Measurements from ENCODE around the gene MYO1G.

- no peak for TF ChIP-seq GABPA (IDR thresholded peaks at IDR 0.05 in 1 of 2, conservative IDR thresholded peaks at IDR 0.05 in 1 of 2)
- TF ChIP-seq CTCF (IDR thresholded peaks at IDR 0.05; ENCODE audit: low read depth, low read length, missing input control): no peak
- no peak for TF ChIP-seq TAF1 (conservative IDR thresholded peaks at IDR 0.05)
- no peak for TF ChIP-seq HNF4A (conservative IDR thresholded peaks at IDR 0.05)
- TF ChIP-seq, protein P1, sequence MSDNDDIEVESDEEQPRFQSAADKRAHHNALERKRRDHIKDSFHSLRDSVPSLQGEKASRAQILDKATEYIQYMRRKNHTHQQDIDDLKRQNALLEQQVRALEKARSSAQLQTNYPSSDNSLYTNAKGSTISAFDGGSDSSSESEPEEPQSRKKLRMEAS (IDR thresholded peaks at IDR 0.05): no peak
- TF ChIP-seq YY1 (IDR thresholded peaks at IDR 0.05): no peak
These were observed 8.2 kb downstream of the MYO1G start for GRCh38 chr7:44970523-44971051.

Measured in liver (tissue), 3 donors.